Stimulated activated CD8-positive, alpha-beta memory T cell treated with anti-CD3 and anti-CD28 coated beads, Interleukin-2, amount 100 ng/mL, for 48 hours (primary cell): ENCODE results near the gene GRM4.

Source experiments
- DNase-seq, 2 donors: peaks; one replicate each; pipeline ENCODE4 v3.0.0-alpha.2; 2020; ENCODE audit warnings: low read depth in 2 of 2

The GRM4 gene

DNA sequence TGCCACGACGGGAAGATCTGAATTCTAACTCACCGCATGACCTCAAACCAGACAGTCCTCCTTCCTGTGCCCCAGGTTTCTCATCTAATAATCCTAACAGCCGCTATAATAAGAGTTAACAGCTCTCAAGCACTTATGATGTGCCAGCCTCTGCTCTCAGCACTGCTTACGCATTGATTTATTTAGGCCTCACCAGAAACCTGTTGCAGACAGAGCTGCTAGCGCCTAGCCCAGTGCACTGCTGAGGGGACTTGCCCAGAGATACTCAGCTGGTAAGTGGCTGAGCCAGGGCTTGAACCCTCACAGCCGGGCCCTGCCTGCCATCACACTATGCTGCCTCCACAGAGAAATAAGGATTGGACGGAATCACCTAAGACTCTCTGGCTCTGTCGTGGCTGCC lies 37.7 kb downstream of the GRM4 start:
- DNase-seq, result no peak

DNA sequence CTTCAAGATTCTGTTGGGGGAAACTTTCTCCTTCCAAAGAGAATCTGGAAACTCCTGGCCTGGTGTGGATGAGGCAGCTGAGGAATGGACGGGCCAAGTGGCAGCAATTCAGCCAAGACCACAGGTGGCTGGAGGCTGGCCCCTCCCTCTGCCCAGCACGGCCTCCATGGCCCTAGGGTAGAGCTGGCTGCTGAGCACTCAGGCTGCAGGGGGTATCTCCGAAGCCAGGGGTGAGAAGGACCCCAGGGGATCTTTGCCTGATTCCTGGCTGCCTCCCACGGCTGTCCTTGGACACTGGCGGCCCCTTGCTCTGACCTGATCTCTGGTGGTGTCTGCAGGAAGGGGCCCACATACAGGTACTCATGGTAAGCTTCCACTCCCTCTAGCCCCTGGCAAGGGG lies 39.0 kb downstream of the GRM4 start:
- DNase-seq, result no peak

DNA sequence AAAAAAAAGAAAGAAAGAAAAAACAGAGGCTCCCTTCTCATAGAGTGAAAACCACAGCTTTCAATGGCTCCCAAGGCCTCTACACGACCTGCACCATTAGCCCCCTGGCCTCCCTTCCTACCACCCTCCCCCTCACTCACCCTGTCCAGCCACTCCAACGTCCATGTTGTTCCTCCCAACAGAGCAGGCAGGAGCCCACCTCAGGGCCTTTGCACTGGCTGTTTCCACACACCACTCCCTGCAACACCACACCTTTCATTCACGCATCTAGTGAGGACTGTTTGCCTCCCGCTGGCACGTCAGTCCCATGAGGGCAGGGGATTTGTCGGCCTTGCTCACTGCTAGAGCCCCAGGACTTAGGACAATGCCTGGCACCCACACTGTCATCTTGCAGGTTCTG lies 39.5 kb downstream of the GRM4 start:
- DNase-seq, result no peak

DNA sequence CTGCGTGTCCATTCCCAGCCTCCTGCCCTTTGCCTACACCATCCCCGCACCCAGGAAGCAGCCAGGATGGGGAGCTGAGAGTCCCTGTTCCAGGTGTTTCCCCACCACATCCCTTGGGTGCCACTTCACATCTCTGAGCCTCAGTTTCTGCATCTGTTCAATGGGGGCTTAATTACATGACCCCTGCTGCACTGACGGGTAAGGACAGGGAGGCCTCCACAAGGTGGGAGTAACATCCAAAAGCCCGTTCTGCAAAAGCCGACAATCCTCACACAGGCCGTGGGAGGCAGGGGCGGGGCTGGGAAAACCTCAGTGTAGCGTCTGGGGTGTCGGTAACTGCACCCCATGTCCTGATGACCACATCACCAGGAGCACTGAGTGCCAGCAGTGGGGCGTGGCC lies 41.3 kb downstream of the GRM4 start:
- no peak for DNase-seq

DNA sequence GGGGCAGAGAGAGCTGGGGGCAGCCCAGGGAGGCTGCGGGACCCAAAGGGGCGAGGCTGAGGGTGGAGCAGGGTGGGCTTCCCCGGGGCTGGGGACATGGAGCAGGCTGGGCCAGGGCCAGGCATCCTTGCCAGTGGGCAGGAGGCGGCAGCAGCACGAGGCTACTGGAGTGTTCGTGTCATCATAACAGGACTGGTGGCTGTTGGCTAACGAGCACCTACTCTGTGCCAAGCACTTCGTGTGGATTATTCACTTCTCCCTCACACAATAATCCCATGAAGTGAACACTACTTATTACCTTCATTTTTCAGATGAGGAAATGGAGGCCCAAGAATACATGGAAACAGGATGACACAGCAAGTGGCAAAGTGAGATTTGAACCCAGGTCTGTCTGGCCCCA lies 41.7 kb downstream of the GRM4 start:
- no peak for DNase-seq

DNA sequence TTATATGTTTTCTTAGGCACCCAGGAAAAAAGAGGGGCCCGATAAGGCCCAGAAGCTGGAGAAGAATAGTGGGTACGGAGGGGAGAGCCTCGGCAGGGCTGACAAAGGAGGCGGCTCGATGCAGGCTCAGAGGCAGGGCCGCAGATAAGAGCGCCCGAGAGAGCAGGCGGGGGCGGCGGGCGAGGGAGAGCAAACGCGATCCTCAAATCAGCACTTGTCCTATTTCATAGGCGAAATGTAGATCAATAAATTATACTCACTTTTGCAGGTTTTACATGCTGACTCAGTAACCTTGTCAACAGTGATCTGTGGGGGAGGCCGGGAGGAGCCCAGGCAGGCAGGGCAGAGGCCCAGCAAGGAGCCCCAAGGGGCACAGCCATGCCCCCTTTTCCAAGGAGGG lies 42.6 kb downstream of the GRM4 start:
- DNase-seq, result no peak

DNA sequence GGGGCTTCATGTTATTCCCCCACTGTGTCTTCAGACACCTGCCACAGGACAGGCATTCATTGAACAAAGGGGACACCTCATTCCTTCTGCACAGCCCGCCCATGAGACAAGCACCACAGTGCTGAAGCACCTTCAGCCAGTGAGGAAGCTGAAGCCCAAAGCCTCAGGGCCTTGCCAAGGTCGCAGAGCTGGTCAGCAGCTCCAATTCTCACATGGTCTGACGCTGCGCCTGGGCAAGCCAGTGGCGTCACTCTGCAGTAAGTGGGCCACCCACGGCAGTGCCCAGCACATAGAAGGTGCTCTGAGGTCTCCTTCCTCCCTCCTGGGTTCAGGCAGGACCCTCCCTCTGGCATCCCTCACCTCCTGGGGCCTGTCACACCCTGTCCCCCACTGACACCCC lies 43.2 kb downstream of the GRM4 start:
- DNase-seq, result no peak

DNA sequence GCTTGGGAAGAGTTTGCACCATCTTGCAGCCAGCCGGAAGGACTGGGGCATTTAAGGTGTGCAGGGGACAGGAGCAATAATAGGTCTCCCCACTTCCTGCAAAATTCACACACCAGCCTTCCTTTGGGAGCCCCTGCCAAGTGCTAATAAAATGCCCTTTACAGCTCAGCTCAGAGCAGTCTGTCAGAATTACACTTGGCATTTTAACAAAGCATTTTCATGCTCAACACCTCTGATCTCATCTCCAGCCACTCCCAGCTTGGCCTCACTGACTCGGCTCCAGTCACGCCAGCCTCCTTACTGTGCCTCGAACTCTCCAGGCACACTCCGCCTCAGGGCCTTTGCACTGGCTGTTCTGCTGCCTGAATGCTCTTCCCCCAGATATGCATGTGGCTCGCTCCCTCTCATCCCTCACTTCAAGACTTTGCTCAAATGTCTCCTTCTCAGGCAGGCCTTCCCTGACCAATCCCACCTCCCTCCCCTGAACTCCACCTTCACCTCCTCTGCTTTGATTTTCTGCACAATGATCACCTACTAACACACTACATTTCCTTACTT lies 43.7 kb downstream of the GRM4 start:
- no peak for DNase-seq

DNA sequence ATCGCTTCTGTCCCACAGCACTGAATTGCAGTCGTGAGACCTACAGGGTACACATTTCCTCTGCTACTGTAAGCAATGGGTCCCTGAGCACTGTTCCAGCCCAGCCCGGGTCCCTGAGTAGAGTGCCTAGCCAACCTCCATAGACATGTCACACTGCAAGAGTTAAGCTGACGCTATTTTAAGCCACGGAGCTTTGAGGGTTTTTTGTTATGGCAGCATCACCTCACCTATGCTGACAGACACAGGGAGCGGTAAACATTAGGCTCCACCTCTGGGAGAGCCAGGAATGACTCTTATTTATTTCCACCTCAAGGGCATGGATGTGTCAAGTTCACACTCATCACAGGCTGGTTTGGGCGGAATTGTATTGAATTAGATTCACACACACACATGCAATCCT lies 45.1 kb downstream of the GRM4 start:
- DNase-seq, result no peak

DNA sequence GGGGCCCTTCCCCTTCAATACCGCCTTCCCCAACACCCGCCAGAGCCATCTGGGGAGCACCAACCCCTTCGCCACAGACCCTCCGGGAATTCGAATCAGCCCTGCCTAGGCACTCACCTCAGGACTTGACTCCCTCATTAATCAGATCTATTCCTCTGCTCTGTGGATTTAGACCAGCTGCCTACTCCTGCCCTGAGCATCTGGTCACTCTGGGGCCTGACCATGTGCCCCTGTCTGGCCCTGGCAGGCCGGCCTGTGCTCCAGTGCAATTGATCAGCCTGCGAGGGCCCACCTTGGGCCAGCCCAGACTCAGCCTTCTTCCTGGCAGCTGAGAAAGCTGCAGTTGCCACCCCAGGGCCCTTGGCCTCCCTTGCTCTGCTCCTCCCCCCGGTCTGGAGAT lies 46.0 kb downstream of the GRM4 start:
- DNase-seq, result no peak

DNA sequence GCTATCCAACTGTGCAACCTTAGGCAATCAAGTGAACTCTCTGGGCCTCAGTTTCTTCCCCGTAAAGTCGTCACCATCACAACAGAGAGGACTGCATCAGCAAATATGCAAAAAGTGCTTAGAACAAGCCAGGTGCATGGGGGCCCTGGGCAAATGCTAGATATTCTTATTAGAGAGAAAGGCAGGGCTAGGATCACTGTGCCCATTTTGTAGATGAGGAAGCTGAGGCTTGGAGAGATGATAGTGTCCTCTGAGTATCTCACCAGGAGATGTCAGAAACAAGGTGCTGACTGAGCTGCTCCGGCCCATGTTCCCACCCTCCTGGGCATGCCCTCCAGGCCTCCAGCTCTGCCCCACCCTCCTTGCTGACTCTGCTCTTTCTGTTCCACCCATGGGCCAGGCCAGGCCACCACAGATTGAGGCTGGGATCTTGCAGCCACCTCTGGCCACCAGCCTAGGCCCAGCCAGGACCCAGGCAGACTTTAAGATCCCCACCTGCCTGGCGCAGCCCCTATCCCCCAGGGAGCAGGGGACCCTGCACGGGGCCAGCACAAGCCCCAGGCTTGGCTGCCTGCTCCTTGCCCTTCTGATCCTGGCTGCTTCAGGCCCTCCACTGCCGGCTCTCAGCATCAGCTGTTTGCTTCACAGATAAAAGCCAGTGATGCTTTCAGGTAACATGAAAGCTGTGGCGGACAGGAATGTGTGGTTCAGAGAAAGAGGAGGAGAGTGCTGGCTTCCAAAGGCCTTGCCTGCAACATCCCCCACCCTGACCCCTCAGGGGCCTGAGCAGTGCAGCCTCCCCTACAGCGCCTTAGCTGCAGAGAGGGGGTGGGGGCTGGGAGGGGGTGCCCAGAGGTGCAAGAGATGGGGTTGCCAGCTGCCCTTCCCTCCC lies 47.6 kb downstream of the GRM4 start:
- DNase-seq, result no peak

DNA sequence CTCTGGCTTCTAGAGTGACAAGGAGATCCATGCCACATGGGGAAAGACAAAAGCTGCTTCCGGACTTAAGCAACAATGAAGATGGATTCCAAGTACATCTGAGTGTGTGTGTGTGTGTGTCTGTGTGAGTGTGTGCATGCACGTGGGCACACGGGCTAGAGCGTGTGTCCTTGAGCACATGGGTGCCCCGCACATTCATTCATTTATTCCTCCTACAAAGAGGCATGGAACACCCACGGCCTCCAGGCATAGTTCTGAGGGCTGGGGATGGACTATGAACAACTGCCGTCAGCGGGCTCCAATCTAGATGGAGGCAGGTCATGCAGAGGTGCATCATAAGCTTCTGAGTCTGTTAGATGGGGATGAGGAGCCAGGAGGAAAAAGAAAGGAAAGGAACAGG lies 49.1 kb downstream of the GRM4 start:
- no peak for DNase-seq

DNA sequence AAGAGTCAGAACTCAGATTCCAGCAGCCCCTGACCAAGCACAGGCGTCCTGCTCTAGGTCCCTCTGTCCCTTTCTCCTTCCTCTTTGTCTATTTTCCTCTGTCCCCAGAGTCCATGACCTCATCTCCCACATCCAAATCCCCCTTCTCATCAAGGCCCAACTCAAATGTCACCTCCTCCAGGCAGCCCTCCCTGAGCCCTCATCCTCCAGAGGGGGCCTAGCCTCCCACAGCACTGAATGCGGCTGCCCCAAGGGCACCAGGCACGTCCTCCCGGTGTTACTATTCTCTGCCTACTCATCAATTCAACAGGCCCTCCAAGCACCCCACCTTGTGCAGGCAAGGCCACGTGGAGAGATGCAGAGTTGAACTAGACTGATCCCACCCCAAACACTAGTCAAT lies 49.7 kb downstream of the GRM4 start:
- DNase-seq, result no peak

DNA sequence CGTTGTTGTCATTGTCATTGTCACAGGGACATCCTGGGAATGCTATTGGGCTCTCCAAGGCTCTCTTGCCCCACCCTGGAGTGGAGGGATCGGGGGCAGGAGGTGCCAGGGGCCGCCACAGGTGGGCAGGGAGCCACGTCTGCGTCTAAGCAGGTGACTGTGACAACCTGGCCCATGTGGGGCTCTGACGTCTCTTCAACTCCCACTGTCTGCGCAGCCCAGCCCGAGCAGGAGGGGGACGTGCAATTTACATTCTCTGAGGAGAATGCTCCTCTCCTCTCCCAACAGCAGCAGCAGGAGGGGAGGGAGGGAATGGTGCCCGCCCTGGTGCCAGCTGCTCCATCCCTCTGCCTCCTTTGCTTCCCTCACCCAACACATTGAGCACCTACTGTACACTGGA lies 50.1 kb downstream of the GRM4 start:
- no peak for DNase-seq

DNA sequence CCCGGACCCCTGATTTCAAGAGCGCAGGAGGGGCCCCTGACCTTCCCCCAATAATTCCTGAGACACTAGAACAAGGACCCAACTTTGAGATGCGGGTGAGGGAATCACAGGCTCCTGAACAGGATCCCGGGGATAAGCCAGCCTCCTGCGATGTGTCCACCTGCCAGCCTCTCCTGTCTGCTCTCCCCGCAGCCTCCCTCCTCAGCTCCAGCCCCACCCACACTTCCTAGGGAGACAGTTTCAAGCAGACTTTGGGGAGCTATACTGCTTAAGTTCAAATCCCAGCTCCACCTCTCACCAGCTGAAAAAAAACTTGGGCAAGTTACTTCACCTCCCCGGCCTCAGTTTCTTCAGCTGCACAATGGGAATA lies 50.8 kb downstream of the GRM4 start:
- no peak for DNase-seq

DNA sequence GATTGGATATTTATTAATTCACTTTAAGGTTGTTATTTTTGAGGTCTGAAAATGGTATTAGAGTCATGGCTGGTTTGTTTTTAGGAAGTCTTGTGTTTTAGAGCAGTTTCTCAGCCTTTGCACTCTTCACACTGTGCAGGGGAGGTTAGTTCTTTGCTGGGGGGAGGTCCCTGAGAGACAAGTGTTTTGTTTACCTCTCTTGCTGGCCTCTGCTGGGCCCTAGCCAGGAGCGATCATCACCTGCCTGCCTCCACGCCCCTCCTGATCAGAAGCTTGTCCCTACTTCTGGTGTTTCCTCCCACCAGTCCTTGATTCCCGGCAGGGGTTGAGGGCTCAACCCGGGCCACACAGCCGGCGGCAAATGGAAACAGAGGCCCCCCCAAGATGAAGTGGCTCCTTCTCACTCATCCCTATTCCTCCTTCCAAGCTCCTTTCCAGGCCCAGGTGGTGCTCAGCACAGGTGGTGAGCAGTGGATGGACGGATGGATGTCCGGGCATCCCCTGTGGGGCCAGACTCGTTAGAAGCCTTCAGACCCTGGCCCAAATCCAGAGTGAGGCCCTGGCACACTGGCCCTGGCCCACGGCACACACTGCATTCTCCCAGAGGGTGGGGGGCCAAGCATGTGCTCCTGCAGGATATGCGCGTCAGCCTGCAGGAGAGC lies 51.3 kb downstream of the GRM4 start:
- no peak for DNase-seq

DNA sequence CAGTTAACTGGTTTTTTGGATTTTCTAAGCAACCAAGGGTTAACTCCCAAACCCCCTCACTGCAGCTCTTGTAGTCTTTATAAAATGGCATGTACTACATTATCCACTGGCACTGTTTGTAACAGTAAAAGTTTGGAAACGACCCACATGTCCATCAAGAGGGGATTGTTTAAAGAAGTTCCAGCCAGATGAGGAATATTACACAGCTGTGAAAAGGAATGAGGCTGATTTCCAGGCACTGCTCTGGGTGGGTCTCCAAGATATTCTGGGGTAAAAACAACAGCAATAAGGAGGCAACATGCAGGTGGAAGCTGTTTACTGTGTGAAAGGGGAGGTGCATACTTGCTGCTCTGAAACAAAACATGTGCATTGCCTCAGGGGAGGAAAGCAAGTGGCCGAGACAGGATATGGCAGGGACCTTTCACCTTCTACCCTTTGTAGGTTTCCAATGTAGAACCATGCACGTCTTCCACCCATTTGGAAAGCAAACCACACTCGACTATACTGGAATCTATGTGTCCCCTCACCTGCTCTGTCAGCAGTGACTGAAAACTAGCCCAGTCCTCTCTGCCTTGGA lies 51.9 kb downstream of the GRM4 start:
- DNase-seq, result no peak

DNA sequence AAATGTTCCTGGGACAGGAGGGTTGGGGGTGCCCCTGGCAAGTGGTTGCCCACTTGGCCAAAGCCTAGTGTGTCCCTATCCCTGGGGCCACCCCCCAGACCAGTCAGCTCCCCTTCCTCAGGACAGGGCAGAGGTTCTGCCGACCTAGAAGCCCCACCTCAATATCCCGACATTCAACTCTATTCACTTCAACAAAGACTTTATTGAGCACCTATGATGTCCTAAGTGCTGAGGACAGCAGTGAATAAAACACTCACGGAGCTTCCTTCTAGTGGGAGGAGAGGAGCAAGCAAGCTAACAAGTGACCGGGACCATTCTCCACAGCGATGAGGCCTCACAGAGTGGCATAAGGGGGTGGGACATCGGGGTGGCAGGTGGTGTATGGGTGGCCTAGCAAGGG lies 52.7 kb downstream of the GRM4 start:
- no peak for DNase-seq

DNA sequence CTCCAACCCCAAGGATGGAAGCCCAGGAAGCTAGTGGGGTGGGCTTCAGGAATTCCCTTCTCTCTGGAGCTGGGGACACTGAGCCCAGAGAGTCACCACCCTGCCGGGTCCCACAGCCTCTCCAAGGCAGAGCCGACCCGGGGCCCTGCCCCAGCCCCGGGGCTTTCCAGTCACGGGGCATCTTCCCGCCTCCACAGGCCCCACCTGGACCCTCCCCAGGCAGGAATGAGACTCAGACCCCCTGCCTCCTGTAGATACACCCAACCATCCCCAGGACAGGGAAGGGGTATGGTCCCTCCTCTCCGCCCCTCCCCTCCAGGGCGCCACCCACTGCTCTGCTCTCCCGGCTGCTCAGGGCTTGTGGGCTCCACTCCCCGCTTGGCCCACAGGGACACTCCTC lies 53.3 kb downstream of the GRM4 start:
- DNase-seq, result no peak

DNA sequence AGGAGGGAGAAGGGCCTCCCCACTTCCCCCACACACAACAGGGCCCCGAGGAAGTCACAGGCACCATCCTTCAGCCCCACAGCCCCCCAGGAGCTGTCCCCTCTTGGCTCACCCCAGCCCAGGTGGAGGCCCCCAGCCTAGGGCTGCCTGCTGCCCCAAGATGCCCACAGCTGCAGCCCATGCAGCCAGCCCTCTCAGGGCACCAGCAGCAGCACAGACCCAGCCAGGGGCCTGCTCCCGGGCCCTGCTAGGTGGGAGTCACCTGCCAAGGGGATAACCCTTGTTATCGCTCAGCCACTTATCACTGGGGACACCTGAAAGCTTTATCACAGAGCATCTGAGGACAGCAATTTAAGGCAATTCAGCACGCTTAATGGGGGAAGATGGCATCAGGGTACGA lies 55.0 kb downstream of the GRM4 start:
- no peak for DNase-seq

DNA sequence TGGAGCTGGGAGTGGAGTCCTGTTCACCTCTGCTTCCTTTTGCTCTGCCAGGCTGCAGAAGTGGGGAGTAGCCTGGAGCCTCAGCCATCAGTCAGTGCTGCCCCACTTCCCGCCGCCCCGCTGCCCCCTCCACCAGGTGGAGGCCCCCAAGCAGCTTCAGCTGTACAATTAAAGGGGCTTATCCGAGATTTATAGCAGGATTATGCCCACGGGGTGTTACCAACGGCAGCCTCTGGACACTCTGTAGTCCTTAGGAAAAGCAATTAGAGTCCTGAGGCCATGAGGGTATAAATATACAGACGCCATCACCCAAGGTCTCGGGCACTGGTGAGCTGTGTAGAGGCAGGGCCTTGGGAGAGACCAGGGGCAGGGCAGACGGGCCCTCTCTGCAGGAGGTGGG lies 55.4 kb downstream of the GRM4 start:
- DNase-seq, result no peak

DNA sequence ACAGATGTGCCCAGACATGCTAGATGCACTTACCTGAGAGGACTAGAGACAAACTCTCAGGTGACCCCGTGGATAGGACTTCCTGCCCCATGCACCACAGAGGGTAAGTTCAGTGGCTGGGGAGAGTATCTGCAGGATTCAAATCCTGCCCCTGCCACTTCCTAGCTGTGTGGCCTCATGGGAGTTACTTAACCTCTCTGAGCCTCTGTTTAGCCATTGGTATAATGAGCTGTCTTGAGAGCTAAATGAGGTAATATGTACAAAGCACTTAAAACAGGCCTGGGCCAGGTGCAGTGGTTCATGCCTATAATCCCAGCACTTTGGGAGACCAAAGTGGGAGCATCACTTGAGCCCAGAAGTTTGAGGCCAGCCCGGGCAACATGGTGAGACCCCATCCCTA lies 59.3 kb downstream of the GRM4 start:
- DNase-seq, result no peak
